PC-9 (cell line): ENCODE measurements around the gene SERPINA10.

Experiments
- CTCF ChIP-seq: fragments of 200-600 bp; sonication (generic); conservative IDR thresholded peaks from 2 replicates; pipeline ENCODE4 v1.6.1; 2017; ENCODE audit warnings: mixed run types, antibody characterized with exemption, mild to moderate bottlenecking, moderate library complexity
- EZH2 ChIP-seq: fragments of 200-600 bp; sonication (generic); IDR thresholded peaks from 2 replicates; pipeline ENCODE4 v1.8.0; 2017; ENCODE audit warnings: antibody characterized with exemption, low read depth

- TF ChIP-seq CTCF (no peak), EZH2 (no peak)
These were observed 2.9 kb downstream of the SERPINA10 start for GRCh38 chr14:94290197-94290596.
